ENCODE measurements around the gene PCP2. TPM values are rescaled to one million over a fixed set of nuclear protein-coding genes. Genes with fewer than 3 reads are reported as not detected.

The PCP2 gene
- total RNA-seq, 1 donor from 2014 or later: not detected

DNA sequence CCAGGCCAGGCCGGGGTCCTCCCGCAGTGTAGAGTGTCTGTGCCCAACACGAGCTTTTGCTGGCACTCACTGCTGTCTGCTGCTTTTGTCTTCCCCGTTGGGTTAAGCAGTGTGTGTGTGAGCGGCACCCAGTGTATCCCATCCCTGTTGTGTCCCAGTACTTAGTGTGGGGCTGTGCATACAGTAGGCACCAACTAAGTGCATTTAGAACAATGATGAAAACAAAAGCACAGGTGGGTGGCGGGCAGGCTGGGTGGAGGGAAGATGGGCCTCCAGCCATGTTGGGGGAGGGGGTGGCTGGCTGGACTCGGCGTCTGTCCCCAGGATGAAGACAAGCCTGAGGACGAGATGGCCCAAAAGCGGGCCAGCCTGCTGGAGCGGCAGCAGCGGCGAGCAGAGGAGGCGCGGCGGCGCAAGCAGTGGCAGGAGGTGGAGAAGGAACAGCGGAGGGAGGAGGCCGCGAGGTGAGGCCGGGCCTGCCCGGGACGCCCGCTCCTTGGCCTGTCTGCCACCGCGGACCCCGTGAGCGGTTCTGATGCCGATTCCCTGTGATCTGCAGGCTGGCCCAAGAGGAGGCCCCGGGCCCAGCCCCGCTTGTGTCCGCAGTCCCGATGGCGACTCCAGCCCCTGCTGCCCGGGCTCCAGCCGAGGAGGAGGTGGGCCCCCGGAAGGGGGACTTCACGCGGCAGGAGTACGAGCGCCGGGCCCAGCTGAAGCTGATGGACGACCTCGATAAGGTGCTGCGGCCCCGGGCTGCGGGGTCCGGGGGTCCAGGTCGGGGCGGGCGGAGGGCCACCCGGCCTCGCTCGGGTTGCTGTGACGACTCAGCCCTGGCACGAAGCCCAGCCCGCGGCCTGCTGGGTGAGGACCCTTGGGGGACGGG, 18.4 kb downstream of the PCP2 start:
- TF ChIP-seq, protein P1, sequence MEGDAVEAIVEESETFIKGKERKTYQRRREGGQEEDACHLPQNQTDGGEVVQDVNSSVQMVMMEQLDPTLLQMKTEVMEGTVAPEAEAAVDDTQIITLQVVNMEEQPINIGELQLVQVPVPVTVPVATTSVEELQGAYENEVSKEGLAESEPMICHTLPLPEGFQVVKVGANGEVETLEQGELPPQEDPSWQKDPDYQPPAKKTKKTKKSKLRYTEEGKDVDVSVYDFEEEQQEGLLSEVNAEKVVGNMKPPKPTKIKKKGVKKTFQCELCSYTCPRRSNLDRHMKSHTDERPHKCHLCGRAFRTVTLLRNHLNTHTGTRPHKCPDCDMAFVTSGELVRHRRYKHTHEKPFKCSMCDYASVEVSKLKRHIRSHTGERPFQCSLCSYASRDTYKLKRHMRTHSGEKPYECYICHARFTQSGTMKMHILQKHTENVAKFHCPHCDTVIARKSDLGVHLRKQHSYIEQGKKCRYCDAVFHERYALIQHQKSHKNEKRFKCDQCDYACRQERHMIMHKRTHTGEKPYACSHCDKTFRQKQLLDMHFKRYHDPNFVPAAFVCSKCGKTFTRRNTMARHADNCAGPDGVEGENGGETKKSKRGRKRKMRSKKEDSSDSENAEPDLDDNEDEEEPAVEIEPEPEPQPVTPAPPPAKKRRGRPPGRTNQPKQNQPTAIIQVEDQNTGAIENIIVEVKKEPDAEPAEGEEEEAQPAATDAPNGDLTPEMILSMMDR (IDR thresholded peaks at IDR 0.05; ENCODE audit: insufficient read depth, low read length, poor library complexity, severe bottlenecking): no peak

DNA sequence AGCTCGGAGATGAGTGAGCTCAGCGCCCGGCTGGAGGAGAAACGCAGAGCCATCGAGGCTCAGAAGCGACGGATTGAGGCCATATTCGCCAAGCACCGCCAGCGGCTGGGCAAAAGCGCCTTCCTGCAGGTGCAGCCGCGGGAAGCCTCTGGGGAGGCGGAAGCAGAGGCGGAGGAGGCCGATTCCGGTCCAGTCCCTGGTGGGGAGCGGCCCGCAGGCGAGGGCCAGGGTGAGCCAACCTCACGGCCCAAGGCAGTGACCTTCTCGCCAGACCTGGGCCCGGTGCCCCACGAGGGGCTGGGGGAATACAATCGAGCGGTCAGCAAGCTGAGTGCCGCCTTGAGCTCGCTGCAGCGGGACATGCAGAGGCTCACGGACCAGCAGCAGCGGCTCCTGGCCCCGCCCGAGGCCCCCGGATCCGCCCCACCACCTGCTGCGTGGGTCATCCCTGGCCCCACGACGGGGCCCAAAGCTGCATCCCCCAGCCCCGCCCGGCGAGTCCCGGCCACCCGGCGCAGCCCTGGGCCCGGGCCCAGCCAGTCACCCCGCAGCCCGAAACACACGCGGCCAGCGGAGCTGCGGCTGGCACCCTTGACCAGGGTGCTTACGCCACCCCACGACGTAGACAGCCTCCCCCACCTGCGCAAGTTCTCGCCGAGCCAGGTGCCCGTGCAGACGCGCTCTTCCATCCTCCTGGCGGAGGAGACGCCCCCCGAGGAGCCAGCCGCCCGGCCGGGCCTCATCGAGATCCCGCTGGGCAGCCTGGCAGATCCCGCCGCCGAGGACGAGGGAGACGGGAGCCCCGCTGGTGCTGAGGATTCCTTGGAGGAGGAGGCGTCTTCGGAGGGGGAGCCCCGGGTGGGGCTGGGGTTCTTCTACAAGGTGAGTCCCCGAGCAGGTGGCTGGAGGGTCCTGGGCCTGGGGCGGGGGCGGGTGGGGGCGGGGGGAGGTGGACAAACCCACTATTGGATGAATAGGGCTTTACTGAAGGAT, 20.9 kb downstream of the PCP2 start:
- Histone ChIP-seq H3K27me3 (ENCODE audit: control insufficient read depth, insufficient read depth, low read length) (no peaks in the 10 kb centered on the region), H3K36me3 (ENCODE audit: control insufficient read depth, insufficient read depth, low read length) (no peaks in the 10 kb centered on the region), H3K4me3 (ENCODE audit: low read depth, low read length) (no peak overlapping the region)
- TF ChIP-seq, protein P1 (IDR thresholded peaks at IDR 0.05; ENCODE audit: insufficient read depth, low read length, poor library complexity, severe bottlenecking): no peak
- DNase-seq (ENCODE audit: low read depth): no peak

More for the DNA sequence above, 18.4 kb downstream of the PCP2 start:
- Histone ChIP-seq H3K4me3 (ENCODE audit: low read depth, low read length) (no peak overlapping the region), H3K27me3 (ENCODE audit: control insufficient read depth, insufficient read depth, low read length) (no peaks in the 10 kb centered on the region), H3K36me3 (ENCODE audit: control insufficient read depth, insufficient read depth, low read length) (no peaks in the 10 kb centered on the region)
- no peak for DNase-seq (ENCODE audit: low read depth)

DNA sequence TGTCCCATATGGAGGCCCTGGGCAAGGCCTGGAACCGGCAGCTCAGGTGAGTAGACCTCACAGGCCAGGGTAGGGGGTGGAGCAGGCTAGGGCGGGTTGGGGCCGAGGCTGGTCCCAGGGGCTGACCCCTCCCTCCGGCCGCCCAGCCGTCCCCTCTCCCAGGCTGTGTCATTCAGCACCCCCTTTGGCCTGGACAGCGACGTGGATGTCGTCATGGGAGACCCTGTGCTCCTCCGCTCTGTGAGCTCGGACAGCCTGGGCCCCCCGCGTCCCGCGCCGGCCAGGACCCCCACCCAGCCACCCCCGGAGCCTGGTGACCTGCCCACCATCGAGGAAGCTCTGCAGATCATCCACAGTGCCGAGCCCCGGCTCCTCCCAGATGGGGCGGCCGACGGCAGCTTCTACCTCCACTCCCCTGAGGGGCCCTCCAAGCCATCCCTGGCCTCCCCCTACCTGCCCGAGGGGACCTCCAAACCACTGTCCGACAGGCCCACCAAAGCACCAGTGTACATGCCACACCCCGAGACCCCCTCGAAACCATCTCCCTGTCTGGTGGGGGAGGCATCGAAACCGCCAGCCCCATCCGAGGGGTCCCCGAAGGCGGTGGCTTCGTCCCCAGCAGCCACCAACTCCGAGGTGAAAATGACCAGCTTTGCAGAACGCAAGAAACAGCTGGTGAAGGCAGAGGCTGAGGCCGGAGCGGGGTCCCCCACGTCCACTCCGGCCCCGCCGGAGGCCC, 21.8 kb downstream of the PCP2 start:
- TF ChIP-seq, protein P1 (IDR thresholded peaks at IDR 0.05; ENCODE audit: insufficient read depth, low read length, poor library complexity, severe bottlenecking): no peak
- Histone ChIP-seq H3K4me3 (ENCODE audit: low read depth, low read length) (no peak overlapping the region), H3K36me3 (ENCODE audit: control insufficient read depth, insufficient read depth, low read length) (no peaks in the 10 kb centered on the region), H3K27me3 (ENCODE audit: control insufficient read depth, insufficient read depth, low read length) (no peaks in the 10 kb centered on the region)
- no peak for DNase-seq (ENCODE audit: low read depth)

DNA sequence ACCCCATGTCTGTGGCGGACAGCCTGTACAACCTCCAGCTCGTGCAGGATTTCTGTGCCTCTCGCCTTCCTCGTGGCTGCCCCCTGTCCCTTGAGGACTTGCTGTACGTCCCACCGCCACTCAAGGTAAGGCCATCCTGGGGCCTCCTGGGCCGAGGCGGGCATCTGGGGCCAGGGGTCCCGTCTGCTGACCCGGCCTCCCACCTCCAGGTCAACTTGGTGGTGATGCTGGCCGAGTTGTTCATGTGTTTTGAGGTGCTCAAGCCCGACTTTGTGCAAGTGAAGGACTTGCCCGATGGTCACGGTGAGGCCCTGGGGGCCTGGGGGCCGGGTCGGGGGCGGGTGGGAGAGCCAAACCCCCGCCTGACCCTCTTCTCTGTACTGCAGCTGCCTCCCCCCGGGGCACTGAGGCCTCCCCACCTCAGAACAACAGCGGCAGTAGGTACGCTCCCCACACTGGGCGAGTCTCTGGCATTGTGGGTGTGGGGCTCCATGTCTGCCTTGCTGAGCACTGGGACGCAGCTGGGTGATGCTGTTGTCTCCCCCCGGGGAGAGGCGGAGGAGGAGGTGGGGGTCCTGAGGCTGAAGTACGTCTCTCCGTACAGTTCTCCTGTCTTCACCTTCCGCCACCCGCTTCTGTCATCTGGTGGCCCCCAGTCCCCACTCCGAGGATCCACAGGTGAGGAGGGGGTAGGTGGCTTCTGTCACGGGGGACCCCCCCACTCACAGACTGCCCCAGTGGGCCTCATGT, 22.9 kb downstream of the PCP2 start:
- Histone ChIP-seq H3K4me3 (ENCODE audit: low read depth, low read length) (no peak overlapping the region), H3K27me3 (ENCODE audit: control insufficient read depth, insufficient read depth, low read length) (no peaks in the 10 kb centered on the region), H3K36me3 (ENCODE audit: control insufficient read depth, insufficient read depth, low read length) (no peaks in the 10 kb centered on the region)
- TF ChIP-seq, protein P1 (IDR thresholded peaks at IDR 0.05; ENCODE audit: insufficient read depth, low read length, poor library complexity, severe bottlenecking): no peak
- no peak for DNase-seq (ENCODE audit: low read depth)
